Astrocyte of the cerebellum (primary cell): ENCODE measurements around the gene RBM24.

Source experiments
- DNase-seq: peaks from one replicate; pipeline ENCODE4 v3.0.0-alpha.2; 2011; ENCODE audit warnings: low read depth
- H3K4me3 ChIP-seq: 2 replicates; pipeline ENCODE4 v1.5.1; 2011; ENCODE audit warnings: mild to moderate bottlenecking, low read depth, low read length, moderate library complexity
- in situ Hi-C: cut with HindIII; loops from 2 replicates; pipeline ENCODE4 v1.10.0; 2017; ENCODE audit warnings: low sequenced_read_pairs
- TF ChIP-seq, protein P1 (sequence below): IDR thresholded peaks from 2 replicates; pipeline ENCODE4 v1.5.1; 2012; ENCODE audit warnings: low read length, low read depth, moderate library complexity, mild to moderate bottlenecking; ENCODE audit errors: missing control alignments

The RBM24 gene

DNA sequence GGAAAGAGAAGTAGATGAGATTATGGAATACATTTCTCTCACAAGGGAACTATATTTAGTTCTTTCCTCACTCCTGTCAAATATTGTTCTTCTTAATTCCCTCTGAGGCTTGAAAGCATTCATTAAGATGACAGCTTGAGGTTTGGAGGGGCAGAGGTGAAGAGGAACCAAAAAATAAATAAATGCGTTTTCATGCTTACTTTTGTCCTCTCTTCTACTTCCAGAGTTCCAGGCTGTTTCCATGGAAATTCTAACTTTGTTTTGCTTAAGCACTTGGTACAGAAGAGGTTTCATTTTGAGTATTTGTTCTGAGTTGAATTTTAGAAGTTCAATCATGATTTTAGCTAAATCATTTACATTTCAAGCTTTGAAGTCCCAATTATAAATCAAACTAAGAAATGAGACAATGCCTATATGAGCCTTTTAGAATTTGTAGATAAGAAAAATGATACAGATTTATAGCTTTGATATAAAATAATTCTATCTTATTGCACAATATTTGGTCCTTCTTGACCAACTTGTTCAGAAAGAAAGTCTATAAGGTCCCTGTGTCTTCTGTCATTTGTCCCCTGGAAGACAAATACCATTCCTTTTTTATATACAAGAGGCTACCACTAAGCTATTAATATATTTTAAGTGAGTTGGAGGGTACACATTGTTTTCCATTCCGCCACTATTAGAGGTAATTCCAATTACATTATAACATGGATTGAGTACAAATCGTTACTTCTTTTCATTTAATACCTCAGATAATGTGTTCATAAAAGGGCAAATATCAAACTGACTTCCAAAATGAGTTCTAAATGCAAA, 16.3 kb downstream of the RBM24 start:
- no peak overlapping the region for H3K4me3 ChIP-seq
- TF ChIP-seq, protein P1, sequence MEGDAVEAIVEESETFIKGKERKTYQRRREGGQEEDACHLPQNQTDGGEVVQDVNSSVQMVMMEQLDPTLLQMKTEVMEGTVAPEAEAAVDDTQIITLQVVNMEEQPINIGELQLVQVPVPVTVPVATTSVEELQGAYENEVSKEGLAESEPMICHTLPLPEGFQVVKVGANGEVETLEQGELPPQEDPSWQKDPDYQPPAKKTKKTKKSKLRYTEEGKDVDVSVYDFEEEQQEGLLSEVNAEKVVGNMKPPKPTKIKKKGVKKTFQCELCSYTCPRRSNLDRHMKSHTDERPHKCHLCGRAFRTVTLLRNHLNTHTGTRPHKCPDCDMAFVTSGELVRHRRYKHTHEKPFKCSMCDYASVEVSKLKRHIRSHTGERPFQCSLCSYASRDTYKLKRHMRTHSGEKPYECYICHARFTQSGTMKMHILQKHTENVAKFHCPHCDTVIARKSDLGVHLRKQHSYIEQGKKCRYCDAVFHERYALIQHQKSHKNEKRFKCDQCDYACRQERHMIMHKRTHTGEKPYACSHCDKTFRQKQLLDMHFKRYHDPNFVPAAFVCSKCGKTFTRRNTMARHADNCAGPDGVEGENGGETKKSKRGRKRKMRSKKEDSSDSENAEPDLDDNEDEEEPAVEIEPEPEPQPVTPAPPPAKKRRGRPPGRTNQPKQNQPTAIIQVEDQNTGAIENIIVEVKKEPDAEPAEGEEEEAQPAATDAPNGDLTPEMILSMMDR = no peak
- in situ Hi-C loops = no loop called here
- no peak for DNase-seq

DNA sequence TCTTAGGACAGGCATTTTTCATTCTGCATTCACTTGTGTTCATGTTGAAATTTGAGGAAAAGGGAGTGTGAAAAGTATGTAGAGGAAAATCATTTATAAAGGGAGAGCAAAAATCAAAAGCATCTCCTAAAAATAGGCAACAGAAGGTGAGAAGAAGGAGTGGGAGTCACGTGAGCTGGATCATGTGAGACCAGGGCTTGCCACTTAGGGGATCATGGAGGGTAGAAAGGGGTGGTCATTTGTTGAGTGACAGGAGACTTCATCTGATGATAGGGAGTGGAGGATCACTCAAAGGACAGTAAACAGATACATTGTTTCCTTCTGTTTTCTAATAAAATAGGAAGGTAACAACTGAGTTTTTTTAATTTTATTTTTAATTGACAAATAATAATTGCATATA, 17.1 kb downstream of the RBM24 start:
- DNase-seq = no peak
- TF ChIP-seq, protein P1 = no peak
- H3K4me3 ChIP-seq = no peak overlapping the region
- in situ Hi-C loops = no loop called here

DNA sequence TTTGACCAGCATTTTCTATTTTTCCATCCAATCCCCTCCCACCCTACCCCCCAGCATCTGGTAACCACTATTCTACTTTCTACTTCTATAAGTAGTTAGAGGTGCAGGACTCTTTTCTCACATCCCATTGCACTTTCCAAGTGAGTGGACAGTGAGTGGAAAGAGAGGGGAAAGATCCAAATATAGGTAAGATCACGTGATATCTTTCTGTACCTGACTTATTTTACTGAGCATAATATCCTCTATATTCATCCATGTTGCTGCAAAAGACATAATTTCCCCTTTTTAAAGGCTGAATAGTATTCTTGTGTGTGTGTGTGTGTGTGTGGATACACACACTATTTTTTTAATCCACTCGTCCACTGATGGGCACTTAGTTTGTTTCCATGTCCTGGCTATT, 18.1 kb downstream of the RBM24 start:
- TF ChIP-seq, protein P1 = no peak
- no peak overlapping the region for H3K4me3 ChIP-seq
- DNase-seq = no peak
- in situ Hi-C loops = no loop called here

DNA sequence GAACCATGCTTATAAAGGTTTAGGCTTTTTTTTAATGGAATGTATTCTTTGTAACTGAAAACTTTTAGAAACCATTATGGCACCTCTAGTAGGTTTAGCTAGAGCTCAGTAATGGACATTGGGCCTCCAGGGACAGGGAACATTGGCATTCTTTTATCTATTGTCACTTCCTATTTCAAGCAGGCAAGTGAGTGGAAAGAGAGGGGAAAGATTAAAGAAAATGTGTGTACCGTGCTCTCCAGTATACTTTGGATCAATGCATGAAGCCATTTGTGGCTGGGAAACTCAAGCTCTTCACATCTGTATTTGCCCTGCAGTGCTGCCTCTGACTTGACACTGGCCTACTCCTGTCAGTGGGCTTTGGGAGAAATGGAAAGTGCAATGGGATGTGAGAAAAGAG, 18.6 kb downstream of the RBM24 start:
- TF ChIP-seq, protein P1 = no peak
- no peak overlapping the region for H3K4me3 ChIP-seq
- no peak for DNase-seq
- in situ Hi-C loops = no loop called here

DNA sequence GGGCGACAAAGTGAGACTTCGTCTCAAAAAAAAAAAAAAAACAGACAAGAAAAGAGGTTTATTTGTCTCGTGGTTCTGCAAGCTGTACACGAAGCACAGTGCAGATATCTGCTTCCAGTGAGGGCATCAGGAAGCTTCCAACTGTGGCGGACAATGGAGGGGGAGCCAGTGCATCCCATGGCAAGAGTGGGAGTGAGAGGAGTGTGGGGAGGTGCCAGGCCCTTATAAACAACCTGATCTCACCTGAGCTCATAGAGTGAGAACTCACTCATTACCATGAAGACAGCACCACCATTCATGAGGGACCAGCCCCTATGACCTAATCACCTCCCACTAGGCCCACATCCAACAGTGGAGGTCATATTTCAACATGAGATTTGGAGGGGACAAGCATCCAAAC, 19.5 kb downstream of the RBM24 start:
- TF ChIP-seq, protein P1 = no peak
- H3K4me3 ChIP-seq = no peak overlapping the region
- in situ Hi-C loops = no loop called here
- no peak for DNase-seq

DNA sequence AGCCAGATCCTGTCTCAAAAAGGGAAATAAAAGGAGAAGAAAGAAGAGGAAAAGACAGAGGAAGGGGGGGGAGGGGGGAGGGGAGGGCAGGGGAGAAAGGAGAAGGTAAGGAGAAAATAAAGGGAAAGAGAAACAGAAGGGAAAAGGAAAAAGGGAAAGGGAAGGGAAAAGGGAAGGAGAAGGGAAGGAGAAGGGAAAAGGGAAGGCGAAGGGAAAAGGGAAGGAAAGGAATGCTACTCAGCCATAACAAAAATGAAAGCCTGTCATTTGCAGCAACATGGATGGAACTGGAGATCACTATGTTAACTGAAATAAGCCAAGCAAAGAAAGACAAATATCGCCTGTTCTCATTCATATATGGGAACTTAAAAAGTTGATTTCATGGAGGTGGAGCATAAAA, 22.3 kb downstream of the RBM24 start:
- TF ChIP-seq, protein P1 = no peak
- DNase-seq = no peak
- H3K4me3 ChIP-seq = no peak overlapping the region
- in situ Hi-C loops = no loop called here
